Peyer's patch (tissue), 4 donors: ENCODE measurements around the gene MOSMO.

Source experiments
- CTCF ChIP-seq, 6 experiments: fragments of 450-650 bp in 4 of 6; fragments of 200-600 bp in 2 of 6; sonication (generic) in 1 of 6; IDR thresholded peaks; one replicate each; pipeline ENCODE4 v1.5.1; 2017 to 2019; ENCODE audit warnings: antibody characterized with exemption in 6 of 6, mild to moderate bottlenecking in 3 of 6, moderate library complexity in 1 of 6
- POLR2A ChIP-seq, 2 donors: fragments of 450-650 bp; IDR thresholded peaks; one replicate each; pipeline ENCODE4 v1.5.1; 2017; ENCODE audit warnings: antibody characterized with exemption in 2 of 2, mild to moderate bottlenecking in 2 of 2, moderate library complexity in 2 of 2

GRCh38 chr16:22123146-22123545 lies 115.2 kb downstream of the MOSMO start:
- TF ChIP-seq POLR2A (IDR thresholded peaks at IDR 0.05) (no peak), CTCF (IDR thresholded peaks at IDR 0.05) (no peak)
